Measurements from ENCODE around the gene IL1RL1.

The IL1RL1 gene

GRCh38 chr2:102277202-102277700 lies 34.1 kb upstream of the IL1RL1 start:
- no peaks in the 10 kb centered on the region for H3K9me3 ChIP-seq (ENCODE audit: control insufficient read depth in 1 of 2, low read length in 2 of 2)
- no peak overlapping the region for H3K4me3 ChIP-seq (ENCODE audit: low read depth in 1 of 2, low read length in 2 of 2)
- H3K27me3 ChIP-seq (ENCODE audit: low read depth, low read length): no peaks in the 10 kb centered on the region
- H3K4me1 ChIP-seq (ENCODE audit: control insufficient read depth in 1 of 2, insufficient read depth in 2 of 2, low read length in 2 of 2): no peaks in the 10 kb centered on the region
- no peak overlapping the region for H3K27ac ChIP-seq (ENCODE audit: low read length)
- no peaks in the 10 kb centered on the region for H3K36me3 ChIP-seq (ENCODE audit: control insufficient read depth in 1 of 2, insufficient read depth in 2 of 2, low read length in 2 of 2)

- no peaks in the 10 kb centered on the region for H3K27me3 ChIP-seq (ENCODE audit: low read depth, low read length)
- H3K9me3 ChIP-seq (ENCODE audit: control insufficient read depth in 1 of 2, low read length in 2 of 2): no peaks in the 10 kb centered on the region
- H3K4me3 ChIP-seq (ENCODE audit: low read depth in 1 of 2, low read length in 2 of 2): no peak overlapping the region
- H3K36me3 ChIP-seq (ENCODE audit: control insufficient read depth in 1 of 2, insufficient read depth in 2 of 2, low read length in 2 of 2): no peaks in the 10 kb centered on the region
- H3K27ac ChIP-seq (ENCODE audit: low read length): no peak overlapping the region
- no peaks in the 10 kb centered on the region for H3K4me1 ChIP-seq (ENCODE audit: control insufficient read depth in 1 of 2, insufficient read depth in 2 of 2, low read length in 2 of 2)
These were observed 32.5 kb upstream of the IL1RL1 start for GRCh38 chr2:102278720-102279390.

GRCh38 chr2:102279391-102279735 lies 32.0 kb upstream of the IL1RL1 start:
- Histone ChIP-seq H3K4me1 (ENCODE audit: control insufficient read depth in 1 of 2, insufficient read depth in 2 of 2, low read length in 2 of 2) (no peaks in the 10 kb centered on the region), H3K27me3 (ENCODE audit: low read depth, low read length) (no peaks in the 10 kb centered on the region), H3K36me3 (ENCODE audit: control insufficient read depth in 1 of 2, insufficient read depth in 2 of 2, low read length in 2 of 2) (no peaks in the 10 kb centered on the region), H3K27ac (ENCODE audit: low read length) (no peak overlapping the region), H3K9me3 (ENCODE audit: control insufficient read depth in 1 of 2, low read length in 2 of 2) (no peaks in the 10 kb centered on the region), H3K4me3 (ENCODE audit: low read depth in 1 of 2, low read length in 2 of 2) (no peak overlapping the region)

- Histone ChIP-seq H3K4me3 (ENCODE audit: low read depth in 1 of 2, low read length in 2 of 2) (no peak overlapping the region), H3K36me3 (ENCODE audit: control insufficient read depth in 1 of 2, insufficient read depth in 2 of 2, low read length in 2 of 2) (no peaks in the 10 kb centered on the region), H3K9me3 (ENCODE audit: control insufficient read depth in 1 of 2, low read length in 2 of 2) (no peaks in the 10 kb centered on the region), H3K27ac (ENCODE audit: low read length) (no peak overlapping the region), H3K27me3 (ENCODE audit: low read depth, low read length) (no peaks in the 10 kb centered on the region), H3K4me1 (ENCODE audit: control insufficient read depth in 1 of 2, insufficient read depth in 2 of 2, low read length in 2 of 2) (no peaks in the 10 kb centered on the region)
These were observed 28.7 kb upstream of the IL1RL1 start for GRCh38 chr2:102282678-102283091.

GRCh38 chr2:102283996-102284395 lies 27.4 kb upstream of the IL1RL1 start:
- H3K36me3 ChIP-seq (ENCODE audit: control insufficient read depth in 1 of 2, insufficient read depth in 2 of 2, low read length in 2 of 2): no peaks in the 10 kb centered on the region
- H3K4me1 ChIP-seq (ENCODE audit: control insufficient read depth in 1 of 2, insufficient read depth in 2 of 2, low read length in 2 of 2): no peaks in the 10 kb centered on the region
- H3K27me3 ChIP-seq (ENCODE audit: low read depth, low read length): no peaks in the 10 kb centered on the region
- H3K27ac ChIP-seq (ENCODE audit: low read length): no peak overlapping the region
- no peaks in the 10 kb centered on the region for H3K9me3 ChIP-seq (ENCODE audit: control insufficient read depth in 1 of 2, low read length in 2 of 2)
- H3K4me3 ChIP-seq (ENCODE audit: low read depth in 1 of 2, low read length in 2 of 2): no peak overlapping the region

GRCh38 chr2:102284611-102285010 lies 26.8 kb upstream of the IL1RL1 start:
- no peaks in the 10 kb centered on the region for H3K27me3 ChIP-seq (ENCODE audit: low read depth, low read length)
- no peaks in the 10 kb centered on the region for H3K9me3 ChIP-seq (ENCODE audit: control insufficient read depth in 1 of 2, low read length in 2 of 2)
- H3K36me3 ChIP-seq (ENCODE audit: control insufficient read depth in 1 of 2, insufficient read depth in 2 of 2, low read length in 2 of 2): no peaks in the 10 kb centered on the region
- no peak overlapping the region for H3K4me3 ChIP-seq (ENCODE audit: low read depth in 1 of 2, low read length in 2 of 2)
- H3K4me1 ChIP-seq (ENCODE audit: control insufficient read depth in 1 of 2, insufficient read depth in 2 of 2, low read length in 2 of 2): no peaks in the 10 kb centered on the region
- no peak overlapping the region for H3K27ac ChIP-seq (ENCODE audit: low read length)

GRCh38 chr2:102285368-102285767 lies 26.0 kb upstream of the IL1RL1 start:
- H3K4me3 ChIP-seq (ENCODE audit: low read depth in 1 of 2, low read length in 2 of 2): no peak overlapping the region
- no peaks in the 10 kb centered on the region for H3K27me3 ChIP-seq (ENCODE audit: low read depth, low read length)
- no peak overlapping the region for H3K27ac ChIP-seq (ENCODE audit: low read length)

GRCh38 chr2:102286041-102286440 lies 25.3 kb upstream of the IL1RL1 start:
- H3K36me3 ChIP-seq (ENCODE audit: control insufficient read depth in 1 of 2, insufficient read depth in 2 of 2, low read length in 2 of 2): no peaks in the 10 kb centered on the region
- no peaks in the 10 kb centered on the region for H3K9me3 ChIP-seq (ENCODE audit: control insufficient read depth in 1 of 2, low read length in 2 of 2)
- no peaks in the 10 kb centered on the region for H3K27me3 ChIP-seq (ENCODE audit: low read depth, low read length)
- H3K27ac ChIP-seq (ENCODE audit: low read length): no peak overlapping the region
- H3K4me1 ChIP-seq (ENCODE audit: control insufficient read depth in 1 of 2, insufficient read depth in 2 of 2, low read length in 2 of 2): no peaks in the 10 kb centered on the region
- no peak overlapping the region for H3K4me3 ChIP-seq (ENCODE audit: low read depth in 1 of 2, low read length in 2 of 2)

More at GRCh38 chr2:102285368-102285767, 26.0 kb upstream of the IL1RL1 start:
- Histone ChIP-seq H3K4me1 (ENCODE audit: control insufficient read depth in 1 of 2, insufficient read depth in 2 of 2, low read length in 2 of 2) (no peaks in the 10 kb centered on the region), H3K36me3 (ENCODE audit: control insufficient read depth in 1 of 2, insufficient read depth in 2 of 2, low read length in 2 of 2) (no peaks in the 10 kb centered on the region), H3K9me3 (ENCODE audit: control insufficient read depth in 1 of 2, low read length in 2 of 2) (no peaks in the 10 kb centered on the region)

- Histone ChIP-seq H3K9me3 (ENCODE audit: control insufficient read depth in 1 of 2, low read length in 2 of 2) (no peaks in the 10 kb centered on the region), H3K27ac (ENCODE audit: low read length) (no peak overlapping the region), H3K4me3 (ENCODE audit: low read depth in 1 of 2, low read length in 2 of 2) (no peak overlapping the region), H3K27me3 (ENCODE audit: low read depth, low read length) (no peaks in the 10 kb centered on the region), H3K4me1 (ENCODE audit: control insufficient read depth in 1 of 2, insufficient read depth in 2 of 2, low read length in 2 of 2) (no peaks in the 10 kb centered on the region), H3K36me3 (ENCODE audit: control insufficient read depth in 1 of 2, insufficient read depth in 2 of 2, low read length in 2 of 2) (no peaks in the 10 kb centered on the region)
These were observed 22.2 kb upstream of the IL1RL1 start for GRCh38 chr2:102289129-102289528.

GRCh38 chr2:102290594-102290993 lies 20.8 kb upstream of the IL1RL1 start:
- H3K4me3 ChIP-seq (ENCODE audit: low read depth in 1 of 2, low read length in 2 of 2): no peak overlapping the region
- H3K36me3 ChIP-seq (ENCODE audit: control insufficient read depth in 1 of 2, insufficient read depth in 2 of 2, low read length in 2 of 2): no peaks in the 10 kb centered on the region
- H3K27ac ChIP-seq (ENCODE audit: low read length): no peak overlapping the region
- no peaks in the 10 kb centered on the region for H3K4me1 ChIP-seq (ENCODE audit: control insufficient read depth in 1 of 2, insufficient read depth in 2 of 2, low read length in 2 of 2)
- no peaks in the 10 kb centered on the region for H3K27me3 ChIP-seq (ENCODE audit: low read depth, low read length)
- H3K9me3 ChIP-seq (ENCODE audit: control insufficient read depth in 1 of 2, low read length in 2 of 2): no peaks in the 10 kb centered on the region

- Histone ChIP-seq H3K4me1 (ENCODE audit: control insufficient read depth in 1 of 2, insufficient read depth in 2 of 2, low read length in 2 of 2) (no peaks in the 10 kb centered on the region), H3K4me3 (ENCODE audit: low read depth in 1 of 2, low read length in 2 of 2) (no peak overlapping the region), H3K27ac (ENCODE audit: low read length) (no peak overlapping the region), H3K27me3 (ENCODE audit: low read depth, low read length) (no peaks in the 10 kb centered on the region), H3K36me3 (ENCODE audit: control insufficient read depth in 1 of 2, insufficient read depth in 2 of 2, low read length in 2 of 2) (no peaks in the 10 kb centered on the region), H3K9me3 (ENCODE audit: control insufficient read depth in 1 of 2, low read length in 2 of 2) (no peaks in the 10 kb centered on the region)
These were observed 19.9 kb upstream of the IL1RL1 start for GRCh38 chr2:102291319-102292075.

Data from muscle layer of duodenum (tissue), 2 donors.